WTC11 (cell line): Measurements from ENCODE around the gene CATSPERB. TPM values are rescaled to one million over a fixed set of nuclear protein-coding genes. Genes with fewer than 3 reads are reported as not detected.

ENCODE experiments used
- ATAC-seq: fragments of 200-7000 bp; cut with Tn5 transposase; 2 replicates; pipeline ENCODE4 v1.10.0; 2021; ENCODE audit warnings: mild to moderate bottlenecking, moderate library complexity
- CTCF ChIA-PET: fragments of 300-600 bp; sonication (Branson Sonifier 250); formaldehyde crosslinking; loops from one replicate; lab custom pipeline; 2021; ENCODE audit warnings: antibody characterized with exemption; lab: Charles Lee
- POLR2A ChIA-PET: fragments of 350-600 bp; sonication (Branson Sonifier 250); formaldehyde crosslinking; loops from one replicate; lab custom pipeline; 2021; ENCODE audit warnings: antibody characterized with exemption; lab: Charles Lee
- DNase-seq: peaks from one replicate; pipeline ENCODE4 v3.0.0; 2021; ENCODE audit warnings: low spot score
- H3K27ac Mint-ChIP-seq: 2 replicates; pipeline ENCODE4 v1.8.0; 2021; ENCODE audit warnings: mixed read lengths
- H3K27me3 Mint-ChIP-seq: 2 replicates; pipeline ENCODE4 v1.8.0; 2021; ENCODE audit warnings: low read depth, mild to moderate bottlenecking, moderate library complexity, mixed read lengths
- H3K36me3 Mint-ChIP-seq: 2 replicates; pipeline ENCODE4 v1.8.0; 2021; ENCODE audit warnings: mixed read lengths
- H3K4me1 Mint-ChIP-seq: 2 replicates; pipeline ENCODE4 v1.8.0; 2022; ENCODE audit warnings: mixed read lengths
- H3K4me3 Mint-ChIP-seq: 2 replicates; pipeline ENCODE4 v1.8.0; 2021; ENCODE audit warnings: mild to moderate bottlenecking, moderate library complexity, mixed read lengths
- H3K9me3 Mint-ChIP-seq: 2 replicates; pipeline ENCODE4 v1.8.0; 2021; ENCODE audit warnings: mixed read lengths
- CBFB ChIP-seq: sonication (generic); formaldehyde crosslinking; IDR thresholded peaks from 2 replicates; pipeline ENCODE4 v1.8.1; 2022; ENCODE audit warnings: mild to moderate bottlenecking, low read depth, missing genetic modification reagents
- CREB1 ChIP-seq: sonication (generic); formaldehyde crosslinking; IDR thresholded peaks from 2 replicates; pipeline ENCODE4 v1.8.0; 2023; ENCODE audit warnings: mild to moderate bottlenecking, missing genetic modification reagents
- CREM ChIP-seq: sonication (generic); formaldehyde crosslinking; IDR thresholded peaks from 2 replicates; pipeline ENCODE4 v1.8.1; 2022; ENCODE audit warnings: mild to moderate bottlenecking, missing genetic modification reagents, moderate library complexity
- ETV6 ChIP-seq: sonication (generic); formaldehyde crosslinking; IDR thresholded peaks from 2 replicates; pipeline ENCODE4 v1.8.1; 2022; ENCODE audit warnings: mild to moderate bottlenecking, missing genetic modification reagents
- FOXK1 ChIP-seq: sonication (generic); formaldehyde crosslinking; IDR thresholded peaks from 2 replicates; pipeline ENCODE4 v1.8.0; 2022; ENCODE audit warnings: mild to moderate bottlenecking, moderate library complexity, missing genetic modification reagents
- GABPB1 ChIP-seq: sonication (generic); formaldehyde crosslinking; IDR thresholded peaks from 2 replicates; pipeline ENCODE4 v1.8.1; 2023; ENCODE audit warnings: mild to moderate bottlenecking, missing genetic modification reagents
- HMGA2 ChIP-seq: fragments of 250-450 bp; sonication (Bioruptor Pico); IDR thresholded peaks from 2 replicates; pipeline ENCODE4 v1.4.0; 2021; ENCODE audit warnings: mild to moderate bottlenecking, moderate library complexity
- NFATC4 ChIP-seq: fragments of 250-450 bp; sonication (Bioruptor Pico); IDR thresholded peaks from 2 replicates; pipeline ENCODE4 v1.9.0; 2021; ENCODE audit warnings: mild to moderate bottlenecking
- NFE2L1 ChIP-seq: sonication (generic); formaldehyde crosslinking; IDR thresholded peaks from 2 replicates; pipeline ENCODE4 v1.8.1; 2023; ENCODE audit warnings: missing genetic modification reagents
- NFYB ChIP-seq: sonication (generic); formaldehyde crosslinking; conservative IDR thresholded peaks from 2 replicates; pipeline ENCODE4 v1.8.0; 2022; ENCODE audit warnings: low read depth, missing genetic modification reagents
- PRRX2 ChIP-seq: fragments of 250-450 bp; sonication (Bioruptor Pico); IDR thresholded peaks from 2 replicates; pipeline ENCODE4 v1.8.0; 2021; ENCODE audit warnings: mild to moderate bottlenecking
- RELA ChIP-seq: sonication (generic); formaldehyde crosslinking; IDR thresholded peaks from 2 replicates; pipeline ENCODE4 v1.8.1; 2022; ENCODE audit warnings: missing genetic modification reagents, mild to moderate bottlenecking, borderline replicate concordance
- TEAD1 ChIP-seq: sonication (generic); formaldehyde crosslinking; IDR thresholded peaks from 2 replicates; pipeline ENCODE4 v1.8.0; 2022; ENCODE audit warnings: mild to moderate bottlenecking, missing genetic modification reagents
- TEAD4 ChIP-seq: sonication (generic); formaldehyde crosslinking; IDR thresholded peaks from 2 replicates; pipeline ENCODE4 v1.8.0; 2022; ENCODE audit warnings: mild to moderate bottlenecking, missing genetic modification reagents
- TP53 ChIP-seq: sonication (generic); formaldehyde crosslinking; IDR thresholded peaks from 2 replicates; pipeline ENCODE4 v1.8.1; 2023; ENCODE audit warnings: mild to moderate bottlenecking, missing genetic modification reagents
- ZNF138 ChIP-seq: sonication (generic); formaldehyde crosslinking; conservative IDR thresholded peaks from 2 replicates; pipeline ENCODE4 v1.8.1; 2022; ENCODE audit warnings: mild to moderate bottlenecking, moderate library complexity, missing genetic modification reagents
- ZNF263 ChIP-seq: sonication (generic); formaldehyde crosslinking; IDR thresholded peaks from 2 replicates; pipeline ENCODE4 v1.8.1; 2022; ENCODE audit warnings: low read depth, mild to moderate bottlenecking, moderate library complexity, missing genetic modification reagents
- ZNF396 ChIP-seq: fragments of 250-450 bp; sonication (Bioruptor Pico); IDR thresholded peaks from 2 replicates; pipeline ENCODE4 v1.8.0; 2021; ENCODE audit warnings: mild to moderate bottlenecking, moderate library complexity, borderline replicate concordance
- ZNF671 ChIP-seq: fragments of 250-450 bp; sonication (Bioruptor Pico); IDR thresholded peaks from 2 replicates; pipeline ENCODE4 v1.8.0; 2021; ENCODE audit warnings: mild to moderate bottlenecking
- total RNA-seq: library from RNA; stranded (reverse); gene quantifications from 3 replicates; pipeline ENCODE4 v1.2.3, GENCODE V29; 2021
- TF ChIP-seq, protein P1 (sequence below): sonication (generic); formaldehyde crosslinking; IDR thresholded peaks from 2 replicates; pipeline ENCODE4 v1.8.0; 2022; ENCODE audit warnings: mild to moderate bottlenecking, missing genetic modification reagents
- TF ChIP-seq, protein P2 (sequence below): sonication (generic); formaldehyde crosslinking; IDR thresholded peaks from 2 replicates; pipeline ENCODE4 v1.8.0; 2023; ENCODE audit warnings: mild to moderate bottlenecking, missing genetic modification reagents
- TF ChIP-seq, protein P3 (sequence below): sonication (generic); formaldehyde crosslinking; conservative IDR thresholded peaks from 2 replicates; pipeline ENCODE4 v1.8.1; 2023; ENCODE audit warnings: mild to moderate bottlenecking, low read depth, missing genetic modification reagents, moderate library complexity
- TF ChIP-seq, protein P4 (sequence below): sonication (generic); formaldehyde crosslinking; IDR thresholded peaks from 2 replicates; pipeline ENCODE4 v1.8.1; 2023; ENCODE audit warnings: mild to moderate bottlenecking, missing genetic modification reagents, moderate library complexity
- TF ChIP-seq, protein P5 (sequence below): fragments of 200-600 bp; IDR thresholded peaks from 2 replicates; pipeline ENCODE4 v1.8.0; 2022; ENCODE audit warnings: antibody characterized with exemption
- TF ChIP-seq, protein P6 (sequence below): sonication (generic); formaldehyde crosslinking; IDR thresholded peaks from 2 replicates; pipeline ENCODE4 v1.8.1; 2023; ENCODE audit warnings: mild to moderate bottlenecking, missing genetic modification reagents

The CATSPERB gene
- total RNA-seq, 1 experiment from 2014 or later, result 0.11 TPM

DNA sequence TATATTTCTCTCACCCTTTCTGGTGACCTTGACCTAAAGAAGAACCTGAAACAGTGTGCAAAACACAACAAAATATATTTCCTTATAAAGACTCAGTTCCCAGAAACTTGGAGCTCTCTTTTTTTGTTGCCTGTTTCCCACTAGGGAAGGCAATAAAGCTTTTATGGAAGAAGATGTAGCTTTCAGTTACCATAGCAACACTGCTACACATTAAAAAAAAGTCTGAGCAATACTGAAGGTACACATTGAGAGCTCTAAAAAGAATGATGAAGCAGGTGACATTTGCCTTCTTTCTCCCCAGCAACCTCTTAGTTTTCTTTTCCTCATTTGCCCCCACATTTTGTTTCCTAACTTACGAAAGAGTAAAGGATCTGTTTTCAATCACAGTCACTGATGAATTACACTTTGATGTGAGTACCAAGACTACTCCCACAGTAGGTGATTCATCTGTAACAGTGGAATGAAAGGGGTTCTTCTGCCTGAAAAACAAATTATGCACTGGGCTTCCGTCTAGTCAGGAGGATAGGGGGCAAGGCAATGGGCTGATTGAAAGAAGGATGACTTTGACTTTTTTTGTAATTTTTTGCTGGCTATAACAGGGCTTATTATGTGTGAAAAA, 1.1 kb upstream of the CATSPERB start:
- no peaks in the 10 kb centered on the region for H3K27me3 Mint-ChIP-seq
- ATAC-seq (no peak), DNase-seq (no peak)
- no peak overlapping the region for H3K4me3 Mint-ChIP-seq
- no peaks in the 10 kb centered on the region for H3K4me1 Mint-ChIP-seq
- H3K27ac Mint-ChIP-seq, result no peak overlapping the region
- H3K9me3 Mint-ChIP-seq, result peaks cover 3% of the 10 kb centered on the region; the same call in 1 of the 2 replicates
- POLR2A ChIA-PET, result no interaction called here
- CTCF ChIA-PET, result interaction anchor here (1.3 kb wide), 1 partner anchor 178 kb away, joined by 7 read pairs; no protein-coding TSS in a partner anchor
- TF ChIP-seq RELA (CRISPR knock-in tag), result no peak
- TF ChIP-seq HMGA2 (CRISPR knock-in tag), result no peak
- no peak for TF ChIP-seq CREB1 (CRISPR knock-in tag)
- no peak for TF ChIP-seq CREM (CRISPR knock-in tag)
- TF ChIP-seq TP53 (CRISPR knock-in tag), result no peak
- TF ChIP-seq ETV6 (CRISPR knock-in tag), result no peak
- TF ChIP-seq PRRX2 (CRISPR knock-in tag), result no peak
- no peak for TF ChIP-seq ZNF263
- TF ChIP-seq ZNF396 (CRISPR knock-in tag), result no peak
- no peak for TF ChIP-seq TEAD1 (CRISPR knock-in tag)
- TF ChIP-seq, protein P1, sequence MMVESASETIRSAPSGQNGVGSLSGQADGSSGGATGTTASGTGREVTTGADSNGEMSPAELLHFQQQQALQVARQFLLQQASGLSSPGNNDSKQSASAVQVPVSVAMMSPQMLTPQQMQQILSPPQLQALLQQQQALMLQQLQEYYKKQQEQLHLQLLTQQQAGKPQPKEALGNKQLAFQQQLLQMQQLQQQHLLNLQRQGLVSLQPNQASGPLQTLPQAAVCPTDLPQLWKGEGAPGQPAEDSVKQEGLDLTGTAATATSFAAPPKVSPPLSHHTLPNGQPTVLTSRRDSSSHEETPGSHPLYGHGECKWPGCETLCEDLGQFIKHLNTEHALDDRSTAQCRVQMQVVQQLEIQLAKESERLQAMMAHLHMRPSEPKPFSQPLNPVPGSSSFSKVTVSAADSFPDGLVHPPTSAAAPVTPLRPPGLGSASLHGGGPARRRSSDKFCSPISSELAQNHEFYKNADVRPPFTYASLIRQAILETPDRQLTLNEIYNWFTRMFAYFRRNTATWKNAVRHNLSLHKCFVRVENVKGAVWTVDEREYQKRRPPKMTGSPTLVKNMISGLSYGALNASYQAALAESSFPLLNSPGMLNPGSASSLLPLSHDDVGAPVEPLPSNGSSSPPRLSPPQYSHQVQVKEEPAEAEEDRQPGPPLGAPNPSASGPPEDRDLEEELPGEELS (CRISPR knock-in tag), result no peak
- no peak for TF ChIP-seq CBFB (CRISPR knock-in tag)
- TF ChIP-seq, protein P2, sequence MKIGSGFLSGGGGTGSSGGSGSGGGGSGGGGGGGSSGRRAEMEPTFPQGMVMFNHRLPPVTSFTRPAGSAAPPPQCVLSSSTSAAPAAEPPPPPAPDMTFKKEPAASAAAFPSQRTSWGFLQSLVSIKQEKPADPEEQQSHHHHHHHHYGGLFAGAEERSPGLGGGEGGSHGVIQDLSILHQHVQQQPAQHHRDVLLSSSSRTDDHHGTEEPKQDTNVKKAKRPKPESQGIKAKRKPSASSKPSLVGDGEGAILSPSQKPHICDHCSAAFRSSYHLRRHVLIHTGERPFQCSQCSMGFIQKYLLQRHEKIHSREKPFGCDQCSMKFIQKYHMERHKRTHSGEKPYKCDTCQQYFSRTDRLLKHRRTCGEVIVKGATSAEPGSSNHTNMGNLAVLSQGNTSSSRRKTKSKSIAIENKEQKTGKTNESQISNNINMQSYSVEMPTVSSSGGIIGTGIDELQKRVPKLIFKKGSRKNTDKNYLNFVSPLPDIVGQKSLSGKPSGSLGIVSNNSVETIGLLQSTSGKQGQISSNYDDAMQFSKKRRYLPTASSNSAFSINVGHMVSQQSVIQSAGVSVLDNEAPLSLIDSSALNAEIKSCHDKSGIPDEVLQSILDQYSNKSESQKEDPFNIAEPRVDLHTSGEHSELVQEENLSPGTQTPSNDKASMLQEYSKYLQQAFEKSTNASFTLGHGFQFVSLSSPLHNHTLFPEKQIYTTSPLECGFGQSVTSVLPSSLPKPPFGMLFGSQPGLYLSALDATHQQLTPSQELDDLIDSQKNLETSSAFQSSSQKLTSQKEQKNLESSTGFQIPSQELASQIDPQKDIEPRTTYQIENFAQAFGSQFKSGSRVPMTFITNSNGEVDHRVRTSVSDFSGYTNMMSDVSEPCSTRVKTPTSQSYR (CRISPR knock-in tag), result no peak
- TF ChIP-seq ZNF671 (CRISPR knock-in tag), result no peak
- TF ChIP-seq, all 79 proteins: peak for 0
- H3K36me3 Mint-ChIP-seq, result no peaks in the 10 kb centered on the region

DNA sequence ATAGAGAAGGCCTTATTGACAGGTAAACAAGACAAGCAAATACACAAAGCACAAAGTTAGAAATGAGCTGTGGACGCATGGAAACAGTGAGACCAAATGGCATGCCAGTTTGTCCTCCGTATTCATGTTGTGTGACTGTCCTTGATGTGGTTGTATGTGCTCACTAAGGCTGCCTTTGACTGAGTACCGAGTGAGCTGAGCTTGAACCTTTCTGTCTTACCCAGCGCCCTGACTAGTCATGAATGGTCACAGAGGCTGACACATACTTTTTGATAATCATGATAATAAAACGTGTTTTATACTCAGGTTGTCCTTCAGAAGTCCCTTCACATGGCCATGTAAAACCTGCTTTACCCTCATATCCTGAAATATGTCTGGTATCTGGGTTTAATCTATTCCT, 553 bp upstream of the CATSPERB start:
- Mint-ChIP-seq H3K4me3 (no peak overlapping the region), H3K4me1 (no peaks in the 10 kb centered on the region), H3K36me3 (no peaks in the 10 kb centered on the region), H3K9me3 (peaks cover 3% of the 10 kb centered on the region; the same call in 1 of the 2 replicates), H3K27me3 (no peaks in the 10 kb centered on the region), H3K27ac (no peak overlapping the region)
- ATAC-seq, result no peak
- ChIA-PET CTCF (interaction anchor here (1.3 kb wide), 1 partner anchor 179 kb away, joined by 7 read pairs; no protein-coding TSS in a partner anchor), POLR2A (no interaction called here)
- DNase-seq, result no peak
- TF ChIP-seq CREM (CRISPR knock-in tag) (no peak), NFATC4 (CRISPR knock-in tag) (no peak), TEAD4 (CRISPR knock-in tag) (no peak), ZNF138 (CRISPR knock-in tag) (no peak), NFE2L1 (no peak), FOXK1 (no peak), NFYB (CRISPR knock-in tag) (no peak), ETV6 (CRISPR knock-in tag) (no peak), GABPB1 (no peak), RELA (CRISPR knock-in tag) (no peak)
- TF ChIP-seq, protein P3, sequence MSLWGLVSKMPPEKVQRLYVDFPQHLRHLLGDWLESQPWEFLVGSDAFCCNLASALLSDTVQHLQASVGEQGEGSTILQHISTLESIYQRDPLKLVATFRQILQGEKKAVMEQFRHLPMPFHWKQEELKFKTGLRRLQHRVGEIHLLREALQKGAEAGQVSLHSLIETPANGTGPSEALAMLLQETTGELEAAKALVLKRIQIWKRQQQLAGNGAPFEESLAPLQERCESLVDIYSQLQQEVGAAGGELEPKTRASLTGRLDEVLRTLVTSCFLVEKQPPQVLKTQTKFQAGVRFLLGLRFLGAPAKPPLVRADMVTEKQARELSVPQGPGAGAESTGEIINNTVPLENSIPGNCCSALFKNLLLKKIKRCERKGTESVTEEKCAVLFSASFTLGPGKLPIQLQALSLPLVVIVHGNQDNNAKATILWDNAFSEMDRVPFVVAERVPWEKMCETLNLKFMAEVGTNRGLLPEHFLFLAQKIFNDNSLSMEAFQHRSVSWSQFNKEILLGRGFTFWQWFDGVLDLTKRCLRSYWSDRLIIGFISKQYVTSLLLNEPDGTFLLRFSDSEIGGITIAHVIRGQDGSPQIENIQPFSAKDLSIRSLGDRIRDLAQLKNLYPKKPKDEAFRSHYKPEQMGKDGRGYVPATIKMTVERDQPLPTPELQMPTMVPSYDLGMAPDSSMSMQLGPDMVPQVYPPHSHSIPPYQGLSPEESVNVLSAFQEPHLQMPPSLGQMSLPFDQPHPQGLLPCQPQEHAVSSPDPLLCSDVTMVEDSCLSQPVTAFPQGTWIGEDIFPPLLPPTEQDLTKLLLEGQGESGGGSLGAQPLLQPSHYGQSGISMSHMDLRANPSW (CRISPR knock-in tag), result no peak
- TF ChIP-seq, protein P4, sequence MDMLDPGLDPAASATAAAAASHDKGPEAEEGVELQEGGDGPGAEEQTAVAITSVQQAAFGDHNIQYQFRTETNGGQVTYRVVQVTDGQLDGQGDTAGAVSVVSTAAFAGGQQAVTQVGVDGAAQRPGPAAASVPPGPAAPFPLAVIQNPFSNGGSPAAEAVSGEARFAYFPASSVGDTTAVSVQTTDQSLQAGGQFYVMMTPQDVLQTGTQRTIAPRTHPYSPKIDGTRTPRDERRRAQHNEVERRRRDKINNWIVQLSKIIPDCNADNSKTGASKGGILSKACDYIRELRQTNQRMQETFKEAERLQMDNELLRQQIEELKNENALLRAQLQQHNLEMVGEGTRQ (CRISPR knock-in tag), result no peak
- TF ChIP-seq, protein P5, sequence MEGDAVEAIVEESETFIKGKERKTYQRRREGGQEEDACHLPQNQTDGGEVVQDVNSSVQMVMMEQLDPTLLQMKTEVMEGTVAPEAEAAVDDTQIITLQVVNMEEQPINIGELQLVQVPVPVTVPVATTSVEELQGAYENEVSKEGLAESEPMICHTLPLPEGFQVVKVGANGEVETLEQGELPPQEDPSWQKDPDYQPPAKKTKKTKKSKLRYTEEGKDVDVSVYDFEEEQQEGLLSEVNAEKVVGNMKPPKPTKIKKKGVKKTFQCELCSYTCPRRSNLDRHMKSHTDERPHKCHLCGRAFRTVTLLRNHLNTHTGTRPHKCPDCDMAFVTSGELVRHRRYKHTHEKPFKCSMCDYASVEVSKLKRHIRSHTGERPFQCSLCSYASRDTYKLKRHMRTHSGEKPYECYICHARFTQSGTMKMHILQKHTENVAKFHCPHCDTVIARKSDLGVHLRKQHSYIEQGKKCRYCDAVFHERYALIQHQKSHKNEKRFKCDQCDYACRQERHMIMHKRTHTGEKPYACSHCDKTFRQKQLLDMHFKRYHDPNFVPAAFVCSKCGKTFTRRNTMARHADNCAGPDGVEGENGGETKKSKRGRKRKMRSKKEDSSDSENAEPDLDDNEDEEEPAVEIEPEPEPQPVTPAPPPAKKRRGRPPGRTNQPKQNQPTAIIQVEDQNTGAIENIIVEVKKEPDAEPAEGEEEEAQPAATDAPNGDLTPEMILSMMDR, result no peak
- TF ChIP-seq, protein P6, sequence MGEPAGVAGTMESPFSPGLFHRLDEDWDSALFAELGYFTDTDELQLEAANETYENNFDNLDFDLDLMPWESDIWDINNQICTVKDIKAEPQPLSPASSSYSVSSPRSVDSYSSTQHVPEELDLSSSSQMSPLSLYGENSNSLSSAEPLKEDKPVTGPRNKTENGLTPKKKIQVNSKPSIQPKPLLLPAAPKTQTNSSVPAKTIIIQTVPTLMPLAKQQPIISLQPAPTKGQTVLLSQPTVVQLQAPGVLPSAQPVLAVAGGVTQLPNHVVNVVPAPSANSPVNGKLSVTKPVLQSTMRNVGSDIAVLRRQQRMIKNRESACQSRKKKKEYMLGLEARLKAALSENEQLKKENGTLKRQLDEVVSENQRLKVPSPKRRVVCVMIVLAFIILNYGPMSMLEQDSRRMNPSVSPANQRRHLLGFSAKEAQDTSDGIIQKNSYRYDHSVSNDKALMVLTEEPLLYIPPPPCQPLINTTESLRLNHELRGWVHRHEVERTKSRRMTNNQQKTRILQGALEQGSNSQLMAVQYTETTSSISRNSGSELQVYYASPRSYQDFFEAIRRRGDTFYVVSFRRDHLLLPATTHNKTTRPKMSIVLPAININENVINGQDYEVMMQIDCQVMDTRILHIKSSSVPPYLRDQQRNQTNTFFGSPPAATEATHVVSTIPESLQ (CRISPR knock-in tag), result no peak
